CD4-positive, alpha-beta T cell treated with Interleukin-2 at 100 ng/mL for 4 hours (primary cell): ENCODE results near the gene PHYHD1.

Experiments used
- DNase-seq: peaks from one replicate; pipeline ENCODE4 v3.0.0-alpha.2; 2020; ENCODE audit warnings: low spot score

PHYHD1 gene

GRCh38 chr9:128969491-128969890 lies 48.7 kb downstream of the PHYHD1 start:
- no peak for DNase-seq

- DNase-seq: no peak
Observed at GRCh38 chr9:128972956-128973355, 52.2 kb downstream of the PHYHD1 start.

GRCh38 chr9:128979111-128979510 lies 58.3 kb downstream of the PHYHD1 start:
- DNase-seq: no peak

GRCh38 chr9:128983536-128983935 lies 62.8 kb downstream of the PHYHD1 start:
- no peak for DNase-seq

- DNase-seq: no peak
Observed at GRCh38 chr9:128986671-128987070, 65.9 kb downstream of the PHYHD1 start.

GRCh38 chr9:128987805-128988204 lies 67.0 kb downstream of the PHYHD1 start:
- no peak for DNase-seq
